Esophagus (tissue), 2 donors: ENCODE results near the gene TMEM94. TPM values are rescaled to one million over a fixed set of nuclear protein-coding genes. Genes with fewer than 3 reads are reported as not detected.

ENCODE experiments used
- H3K27ac ChIP-seq, 2 donors: one replicate each; pipeline ENCODE4 v1.5.1; 2013; ENCODE audit warnings: low read depth in 2 of 2, mild to moderate bottlenecking in 2 of 2, inconsistent platforms in 1 of 2, low read length in 1 of 2, moderate library complexity in 1 of 2
- H3K27me3 ChIP-seq, 2 donors: one replicate each; pipeline ENCODE4 v1.6.1; 2013; ENCODE audit warnings: low read length in 2 of 2, control low read depth in 1 of 2, mild to moderate bottlenecking in 1 of 2; ENCODE audit not compliant: insufficient read depth in 2 of 2, control insufficient read depth in 1 of 2
- H3K36me3 ChIP-seq, 2 donors: one replicate each; pipeline ENCODE4 v1.6.1; 2013; ENCODE audit warnings: low read length in 1 of 2; ENCODE audit not compliant: control insufficient read depth in 2 of 2, insufficient read depth in 2 of 2
- H3K4me1 ChIP-seq, 2 donors: one replicate each; pipeline ENCODE4 v1.6.1; 2013; ENCODE audit warnings: low read length in 1 of 2; ENCODE audit not compliant: control insufficient read depth in 2 of 2, insufficient read depth in 2 of 2
- H3K4me3 ChIP-seq, 2 donors: one replicate each; pipeline ENCODE4 v1.5.1; 2013; ENCODE audit warnings: low read length in 2 of 2, mild to moderate bottlenecking in 2 of 2, low read depth in 1 of 2, moderate library complexity in 1 of 2
- H3K9me3 ChIP-seq, 2 donors: one replicate each; pipeline ENCODE4 v1.6.1; 2013; ENCODE audit warnings: mild to moderate bottlenecking in 2 of 2, low read depth in 1 of 2, low read length in 1 of 2, moderate library complexity in 1 of 2; ENCODE audit not compliant: control insufficient read depth in 2 of 2, insufficient read depth in 1 of 2
- WGBS, 2 donors: extraction: QIAGEN DNeasy Blood & Tissue Kit; methylation state at CpG; one replicate each; pipeline ENCODE4 v1.1.7; 2013; 5-methylcytosine and 5-hydroxymethylcytosine counted together
- polyA plus RNA-seq, 2 donors: library from polyadenylated mRNA; stranded (reverse); fragments of 200-250 nt; gene quantifications; one replicate each; pipeline ENCODE4 v1.2.3, GENCODE V29; 2013
- donor health status: healthy with polysubstance abuse.
- donor health status: Bipolar disorder and iron deficiency.

TMEM94 gene
- polyA plus RNA-seq, 2 donors, result 26.4 to 38.9 TPM

- H3K4me3 ChIP-seq, result no peak overlapping the region
- peak overlapping the region in 1 of 2 donors; percentile 22 for H3K27ac ChIP-seq
- peaks cover 11 to 53% of the 10 kb centered on the region in 2 donors for H3K36me3 ChIP-seq
- no peaks in the 10 kb centered on the region for H3K9me3 ChIP-seq
- WGBS, 2 donors, result 50% methylated on average over 16 of the region's 16 CpGs
- H3K27me3 ChIP-seq, result no peaks in the 10 kb centered on the region
- peaks cover 0 to 2% of the 10 kb centered on the region in 2 donors for H3K4me1 ChIP-seq
These were observed 43.0 kb downstream of the TMEM94 start for GRCh38 chr17:75499313-75500022.

GRCh38 chr17:75500419-75501216 is 44.2 kb downstream of the TMEM94 start:
- Histone ChIP-seq H3K4me1 (peaks cover 0 to 2% of the 10 kb centered on the region in 2 donors), H3K27ac (no peak overlapping the region), H3K36me3 (peaks cover 11 to 50% of the 10 kb centered on the region in 2 donors), H3K4me3 (no peak overlapping the region), H3K9me3 (no peaks in the 10 kb centered on the region), H3K27me3 (no peaks in the 10 kb centered on the region)
- WGBS, 2 donors, result 80 to 82% methylated on average over 17 of the region's 17 CpGs

DNA sequence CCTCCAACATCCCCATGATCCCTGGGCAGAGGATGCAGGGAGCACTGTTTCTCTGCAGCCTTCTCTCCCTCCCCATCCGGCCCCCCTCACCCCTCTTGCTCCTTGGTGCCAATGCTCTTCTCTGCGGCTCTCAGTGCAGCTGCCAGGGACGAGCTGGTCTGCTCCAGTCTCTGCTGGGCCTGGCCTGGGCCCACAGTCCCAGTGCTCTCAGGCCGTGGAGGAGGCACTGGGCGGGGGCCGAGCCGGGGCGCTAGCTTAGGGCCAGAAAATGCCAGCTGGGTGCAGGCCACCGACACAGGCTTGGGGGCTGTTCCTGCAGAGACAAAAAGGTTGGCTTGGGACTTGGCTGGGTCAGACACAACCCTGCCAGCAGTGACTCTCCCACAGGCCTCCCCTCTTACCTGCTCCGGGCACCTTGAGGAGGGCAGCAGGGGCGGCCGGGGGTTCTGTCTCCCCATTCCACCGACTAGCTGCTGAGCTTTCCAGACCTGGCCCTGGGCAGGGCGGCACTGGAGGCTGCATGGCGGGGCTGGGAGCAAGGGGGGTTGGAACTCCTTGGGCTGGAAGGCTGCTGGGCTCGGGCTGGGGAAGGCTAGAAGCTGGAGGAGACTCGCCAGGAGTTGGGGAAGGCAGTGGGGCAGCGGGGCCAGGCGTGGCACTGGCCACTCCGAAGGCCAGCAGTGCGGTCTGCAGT is 45.1 kb downstream of the TMEM94 start:
- H3K27ac ChIP-seq, result peak overlapping the region in 1 of 2 donors; percentile 0
- no peaks in the 10 kb centered on the region for H3K27me3 ChIP-seq
- 64% methylated on average over 20 to 21 of the region's 21 CpGs for WGBS, 2 donors
- peaks cover 0 to 2% of the 10 kb centered on the region in 2 donors for H3K4me1 ChIP-seq
- no peaks in the 10 kb centered on the region for H3K9me3 ChIP-seq
- H3K36me3 ChIP-seq, result peaks cover 4 to 50% of the 10 kb centered on the region in 2 donors
- H3K4me3 ChIP-seq, result no peak overlapping the region

DNA sequence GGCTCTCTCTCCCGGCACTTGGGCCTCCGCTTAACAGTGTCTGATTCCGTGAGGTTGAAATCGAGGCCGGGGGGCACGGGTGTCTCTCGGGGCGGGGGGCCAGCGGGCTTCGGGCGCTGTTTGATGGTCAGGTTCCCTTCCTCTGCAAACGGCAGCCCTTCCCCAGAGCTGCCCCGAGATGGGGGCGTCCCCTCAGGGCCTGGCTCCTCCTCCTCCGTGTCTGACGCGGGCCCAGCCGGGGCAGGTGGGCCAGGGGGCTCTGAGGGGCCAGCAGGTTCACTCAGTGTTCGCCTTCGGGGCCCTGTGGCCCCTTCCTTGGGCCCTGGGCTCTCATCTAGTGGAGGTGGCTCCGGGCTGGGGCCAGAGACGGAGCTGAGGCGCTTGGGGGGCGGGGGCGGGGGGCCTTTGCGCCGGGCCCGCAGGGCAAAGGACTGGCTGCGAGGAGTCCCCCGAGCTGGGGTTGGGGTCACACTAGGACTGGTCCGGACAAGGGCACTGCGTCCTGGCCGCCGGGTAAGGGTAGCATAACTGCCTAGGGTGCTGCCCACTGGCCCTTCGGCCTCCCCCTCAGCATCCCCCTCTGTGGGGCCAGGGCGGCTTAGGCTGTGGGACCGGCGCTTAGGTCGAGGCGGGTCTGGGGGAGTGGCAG is 45.8 kb downstream of the TMEM94 start:
- H3K27ac ChIP-seq, result no peak overlapping the region
- H3K9me3 ChIP-seq, result no peaks in the 10 kb centered on the region
- H3K4me1 ChIP-seq, result peaks cover 0 to 2% of the 10 kb centered on the region in 2 donors
- H3K36me3 ChIP-seq, result peaks cover 5 to 53% of the 10 kb centered on the region in 2 donors
- H3K27me3 ChIP-seq, result no peaks in the 10 kb centered on the region
- 79 to 85% methylated on average over 24 to 40 of the region's 40 CpGs for WGBS, 2 donors
- no peak overlapping the region for H3K4me3 ChIP-seq

DNA sequence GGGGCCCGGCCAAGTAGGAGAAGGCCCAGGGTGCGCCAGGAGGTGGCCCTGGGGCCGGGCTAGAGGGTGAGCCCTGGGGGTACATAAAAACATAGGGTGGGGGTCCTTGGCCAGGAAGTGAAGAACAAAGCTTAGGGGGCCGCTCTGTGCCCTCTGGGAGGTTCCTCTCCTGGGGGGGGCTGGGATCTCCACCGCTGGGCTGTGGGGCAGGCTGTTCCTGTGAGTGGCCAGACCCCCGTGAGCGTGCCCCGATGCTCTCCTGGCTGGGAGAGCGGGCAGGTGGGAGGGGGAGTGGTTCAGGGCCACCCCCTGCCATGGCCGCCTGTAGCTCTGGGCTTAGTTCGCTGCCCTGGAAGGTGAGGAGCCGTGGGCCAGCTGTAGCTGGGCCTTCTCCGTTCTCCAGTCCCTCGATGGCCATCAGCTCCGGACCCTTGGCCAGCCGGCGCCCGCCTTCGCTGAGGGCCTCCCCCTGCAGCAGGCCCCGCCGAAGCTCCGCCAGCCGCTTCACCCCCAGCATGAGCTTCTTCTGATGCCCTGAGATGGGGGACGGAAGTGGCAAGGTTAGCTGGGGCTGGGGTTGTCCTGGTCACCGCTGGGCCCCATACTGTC is 46.4 kb downstream of the TMEM94 start:
- WGBS, 2 donors, result 89 to 92% methylated on average over 25 of the region's 25 CpGs
- Histone ChIP-seq H3K4me1 (peaks cover 0 to 2% of the 10 kb centered on the region in 2 donors), H3K4me3 (no peak overlapping the region), H3K27ac (no peak overlapping the region), H3K36me3 (peaks cover 9 to 57% of the 10 kb centered on the region in 2 donors), H3K9me3 (no peaks in the 10 kb centered on the region), H3K27me3 (no peaks in the 10 kb centered on the region)

DNA sequence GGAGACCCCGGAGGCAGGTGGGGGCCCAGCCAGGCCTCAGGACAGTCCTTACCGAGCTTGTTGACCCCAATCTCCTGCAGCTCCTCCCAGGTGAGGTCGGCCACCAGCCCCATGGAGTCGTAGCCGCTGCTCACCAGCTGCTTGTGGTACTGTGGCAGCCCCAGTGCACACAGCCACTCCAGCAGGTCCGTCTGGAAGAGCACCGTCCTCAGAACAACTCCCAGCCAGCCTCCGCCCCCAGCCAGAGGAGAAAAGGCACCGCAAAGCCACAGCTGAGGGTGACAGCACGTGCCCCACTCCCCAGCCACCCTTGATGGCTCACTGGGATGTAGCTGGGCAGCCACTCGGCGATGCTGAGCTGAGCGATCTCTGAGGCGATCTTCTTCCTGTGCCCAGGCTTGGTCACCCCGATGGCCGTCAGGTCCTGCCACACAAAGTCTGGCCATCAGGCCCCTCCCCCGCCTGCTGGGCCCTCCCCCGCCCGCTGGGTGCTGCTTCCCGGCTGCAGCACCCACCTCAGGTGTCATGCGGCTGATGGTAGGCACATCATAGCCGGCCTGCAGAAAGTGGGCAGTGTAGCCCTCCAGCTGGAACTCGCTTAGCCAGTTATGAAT is 47.0 kb downstream of the TMEM94 start:
- Histone ChIP-seq H3K27me3 (no peaks in the 10 kb centered on the region), H3K9me3 (no peaks in the 10 kb centered on the region), H3K27ac (no peak overlapping the region), H3K4me1 (peaks cover 0 to 2% of the 10 kb centered on the region in 2 donors), H3K4me3 (no peak overlapping the region), H3K36me3 (peaks cover 9 to 53% of the 10 kb centered on the region in 2 donors)
- 79 to 82% methylated on average over 23 of the region's 23 CpGs for WGBS, 2 donors

DNA sequence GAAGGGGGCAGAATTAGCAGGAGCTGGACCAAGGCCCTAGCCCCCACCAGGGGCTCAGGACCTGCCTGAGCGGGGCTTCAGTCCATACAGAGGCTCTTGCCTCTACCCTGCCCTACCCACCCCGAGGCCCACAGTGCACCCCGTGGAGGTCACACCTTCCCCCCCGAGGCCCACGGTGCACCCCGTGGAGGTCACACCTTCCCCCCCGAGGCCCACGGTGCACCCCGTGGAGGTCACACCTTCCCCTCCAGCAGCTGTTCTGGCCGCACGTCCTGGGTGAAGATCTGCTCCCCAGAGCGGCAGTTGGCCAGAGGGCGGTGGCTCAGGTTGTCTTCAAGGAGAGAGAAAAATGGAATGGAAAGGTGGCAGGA is 47.5 kb downstream of the TMEM94 start:
- peaks cover 9 to 48% of the 10 kb centered on the region in 2 donors for H3K36me3 ChIP-seq

DNA sequence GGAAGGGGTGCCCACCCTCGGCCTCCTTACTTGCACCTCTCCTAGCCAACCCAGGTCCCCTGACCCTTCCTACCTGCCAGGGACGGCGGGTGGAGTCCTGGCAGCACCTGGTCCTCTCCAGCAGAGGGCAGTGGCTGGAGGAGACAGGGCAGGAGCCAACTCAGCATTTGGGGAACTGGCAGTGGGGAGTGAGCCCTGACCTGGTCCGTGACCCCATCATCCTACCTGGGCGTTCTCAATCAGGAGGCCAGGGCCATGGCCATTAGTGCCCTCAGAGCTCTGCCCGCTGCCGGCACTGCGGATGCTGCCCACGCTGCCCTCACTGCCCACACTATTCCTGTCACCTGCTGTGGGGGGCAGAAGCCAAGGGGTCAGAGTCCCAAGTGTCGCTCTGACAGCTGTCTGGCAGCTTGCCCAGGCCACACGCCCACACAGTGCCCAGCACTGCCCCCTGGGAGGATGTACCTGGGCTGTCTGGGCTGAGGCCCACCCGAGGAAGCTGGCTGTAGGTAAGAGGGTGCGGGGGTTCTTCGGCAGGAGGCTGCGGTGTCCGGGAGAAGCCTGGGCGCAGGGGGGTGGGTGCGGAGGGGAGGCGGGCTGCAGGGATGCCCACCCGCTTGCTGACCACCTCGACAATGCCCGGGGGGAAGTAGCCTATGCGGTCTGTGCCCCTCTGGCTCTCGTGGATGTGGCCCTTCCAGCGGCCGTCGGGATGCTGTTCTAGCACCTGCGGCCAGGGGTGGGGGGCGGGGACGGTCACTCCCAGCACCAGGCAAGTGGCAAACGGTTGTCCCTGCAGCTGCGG is 48.1 kb downstream of the TMEM94 start:
- Histone ChIP-seq H3K9me3 (no peaks in the 10 kb centered on the region), H3K27ac (no peak overlapping the region), H3K27me3 (no peaks in the 10 kb centered on the region), H3K4me1 (peaks cover under 1 to 4% of the 10 kb centered on the region in 2 donors), H3K36me3 (peaks cover 9 to 46% of the 10 kb centered on the region in 2 donors), H3K4me3 (no peak overlapping the region)
- WGBS, 2 donors, result 72 to 78% methylated on average over 31 to 32 of the region's 32 CpGs

More for the DNA sequence above, 47.5 kb downstream of the TMEM94 start:
- Histone ChIP-seq H3K27ac (no peak overlapping the region), H3K4me1 (peaks cover 0 to 2% of the 10 kb centered on the region in 2 donors), H3K4me3 (no peak overlapping the region), H3K9me3 (no peaks in the 10 kb centered on the region), H3K27me3 (no peaks in the 10 kb centered on the region)
- WGBS, 2 donors, result 58 to 66% methylated on average over 13 of the region's 13 CpGs
